Peyer's patch (tissue), 4 donors: ENCODE measurements around the gene SLAMF8. TPM values are rescaled to one million over a fixed set of nuclear protein-coding genes. Genes with fewer than 3 reads are reported as not detected.

Source experiments
- DNase-seq, 3 donors: peaks; one replicate each; pipeline ENCODE4 v3.0.0-alpha.2; 2017 to 2019
- H3K27ac ChIP-seq, 4 donors: fragments of 200-600 bp; sonication (generic); one replicate each; pipeline ENCODE4 v1.5.1; 2016 to 2019
- H3K27me3 ChIP-seq, 2 donors: fragments of 200-600 bp; sonication (generic); one replicate each; pipeline ENCODE4 v1.5.1; 2019
- H3K36me3 ChIP-seq, 3 donors: fragments of 200-600 bp; sonication (generic); one replicate each; pipeline ENCODE4 v1.5.1; 2016 to 2019
- H3K4me1 ChIP-seq, 4 donors: fragments of 200-600 bp; sonication (generic); one replicate each; pipeline ENCODE4 v1.5.1; 2016 to 2019
- H3K4me3 ChIP-seq, 4 donors: fragments of 200-600 bp; sonication (generic); 1 replicate in 3 of 4; 2 replicates in 1 of 4; pipeline ENCODE4 v1.5.1; 2016 to 2019; ENCODE audit warnings: mild to moderate bottlenecking in 1 of 4
- H3K9me3 ChIP-seq, 4 donors: fragments of 200-600 bp; sonication (generic); one replicate each; pipeline ENCODE4 v1.5.1; 2016 to 2019; ENCODE audit warnings: mild to moderate bottlenecking in 1 of 4
- POLR2A ChIP-seq, 2 donors: fragments of 450-650 bp; IDR thresholded peaks; one replicate each; pipeline ENCODE4 v1.5.1; 2017; ENCODE audit warnings: antibody characterized with exemption in 2 of 2, mild to moderate bottlenecking in 2 of 2, moderate library complexity in 2 of 2
- total RNA-seq, 4 donors: library from RNA; depleted of rRNA; stranded (reverse); fragments of >200 nt; gene quantifications; one replicate each; pipeline ENCODE4 v1.1.0, GENCODE V29; 2016
- TF ChIP-seq, protein P1 (sequence below), 6 experiments: fragments of 450-650 bp in 4 of 6; fragments of 200-600 bp in 2 of 6; sonication (generic) in 1 of 6; IDR thresholded peaks; one replicate each; pipeline ENCODE4 v1.5.1; 2017 to 2019; ENCODE audit warnings: antibody characterized with exemption in 6 of 6, mild to moderate bottlenecking in 3 of 6, moderate library complexity in 1 of 6

SLAMF8 gene
- total RNA-seq, 4 donors from 2014 or later = 1.1 to 18.2 (median 2.7) TPM; not detected in 1

GRCh38 chr1:159802111-159802510, 24.6 kb upstream of the SLAMF8 start, which contains the start of gene FCRL6:
TSS of gene FCRL6 (plus strand) at chr1:159802360. CDS start at chr1:159802425, 65 bp downstream.
- no peaks in the 10 kb centered on the region for H3K4me1 ChIP-seq
- TF ChIP-seq, protein P1, sequence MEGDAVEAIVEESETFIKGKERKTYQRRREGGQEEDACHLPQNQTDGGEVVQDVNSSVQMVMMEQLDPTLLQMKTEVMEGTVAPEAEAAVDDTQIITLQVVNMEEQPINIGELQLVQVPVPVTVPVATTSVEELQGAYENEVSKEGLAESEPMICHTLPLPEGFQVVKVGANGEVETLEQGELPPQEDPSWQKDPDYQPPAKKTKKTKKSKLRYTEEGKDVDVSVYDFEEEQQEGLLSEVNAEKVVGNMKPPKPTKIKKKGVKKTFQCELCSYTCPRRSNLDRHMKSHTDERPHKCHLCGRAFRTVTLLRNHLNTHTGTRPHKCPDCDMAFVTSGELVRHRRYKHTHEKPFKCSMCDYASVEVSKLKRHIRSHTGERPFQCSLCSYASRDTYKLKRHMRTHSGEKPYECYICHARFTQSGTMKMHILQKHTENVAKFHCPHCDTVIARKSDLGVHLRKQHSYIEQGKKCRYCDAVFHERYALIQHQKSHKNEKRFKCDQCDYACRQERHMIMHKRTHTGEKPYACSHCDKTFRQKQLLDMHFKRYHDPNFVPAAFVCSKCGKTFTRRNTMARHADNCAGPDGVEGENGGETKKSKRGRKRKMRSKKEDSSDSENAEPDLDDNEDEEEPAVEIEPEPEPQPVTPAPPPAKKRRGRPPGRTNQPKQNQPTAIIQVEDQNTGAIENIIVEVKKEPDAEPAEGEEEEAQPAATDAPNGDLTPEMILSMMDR (IDR thresholded peaks at IDR 0.05) = no peak
- TF ChIP-seq POLR2A (IDR thresholded peaks at IDR 0.05) = no peak
- no peaks in the 10 kb centered on the region for H3K36me3 ChIP-seq
- no peaks in the 10 kb centered on the region for H3K27me3 ChIP-seq
- H3K4me3 ChIP-seq = no peak within 1 kb of the TSS
- DNase-seq = no peak
- no peaks in the 10 kb centered on the region for H3K9me3 ChIP-seq
- H3K27ac ChIP-seq = no peak within 1 kb of the TSS

DNA sequence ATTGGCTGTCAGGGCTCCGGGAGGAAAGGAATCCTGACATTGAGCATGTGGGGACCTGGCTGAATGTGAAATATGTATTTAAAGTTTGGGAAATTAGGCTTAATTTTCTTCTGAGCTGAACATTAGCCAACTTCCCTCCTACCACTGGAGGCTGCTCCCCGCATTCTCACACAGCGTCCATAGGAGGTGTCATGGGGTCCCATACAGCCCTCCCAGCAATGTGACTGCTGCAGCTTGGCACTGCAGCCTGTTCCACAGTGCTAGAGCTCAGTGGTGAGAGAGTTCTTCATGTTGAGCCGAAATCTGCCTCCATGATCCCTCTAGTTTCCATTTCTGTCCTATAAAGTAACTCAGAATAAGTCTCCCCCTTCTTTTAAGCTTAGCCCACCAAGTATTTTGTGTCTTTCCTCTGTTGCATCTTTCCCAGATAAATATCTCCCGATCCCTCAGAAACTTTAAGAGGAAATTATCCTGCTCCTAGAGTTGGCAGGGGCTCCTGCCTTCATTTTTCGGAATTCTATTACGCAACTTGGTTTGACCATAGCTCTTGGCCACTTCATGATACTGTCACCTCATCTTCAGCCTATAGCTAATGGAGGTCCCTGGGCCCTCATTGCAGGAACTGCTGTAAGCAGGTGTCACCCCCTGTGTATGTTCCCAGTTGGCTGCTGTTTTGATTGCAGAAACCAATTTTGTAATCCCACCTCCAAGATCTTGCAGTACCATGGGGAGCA, 22.6 kb upstream of the SLAMF8 start:
- Histone ChIP-seq H3K9me3 (no peaks in the 10 kb centered on the region), H3K36me3 (no peaks in the 10 kb centered on the region), H3K4me1 (no peaks in the 10 kb centered on the region), H3K27me3 (no peaks in the 10 kb centered on the region), H3K4me3 (no peak overlapping the region), H3K27ac (no peak overlapping the region)
- DNase-seq = no peak
- TF ChIP-seq, protein P1 (IDR thresholded peaks at IDR 0.05) = no peak
- no peak for TF ChIP-seq POLR2A (IDR thresholded peaks at IDR 0.05)

- Histone ChIP-seq H3K9me3 (no peaks in the 10 kb centered on the region), H3K4me1 (no peaks in the 10 kb centered on the region), H3K4me3 (no peak overlapping the region), H3K36me3 (no peaks in the 10 kb centered on the region), H3K27me3 (no peaks in the 10 kb centered on the region), H3K27ac (no peak overlapping the region)
- no peak for TF ChIP-seq POLR2A (IDR thresholded peaks at IDR 0.05)
- TF ChIP-seq, protein P1 (IDR thresholded peaks at IDR 0.05) = no peak
- no peak for DNase-seq
Measured at GRCh38 chr1:159804924-159805323, 21.7 kb upstream of the SLAMF8 start.

DNA sequence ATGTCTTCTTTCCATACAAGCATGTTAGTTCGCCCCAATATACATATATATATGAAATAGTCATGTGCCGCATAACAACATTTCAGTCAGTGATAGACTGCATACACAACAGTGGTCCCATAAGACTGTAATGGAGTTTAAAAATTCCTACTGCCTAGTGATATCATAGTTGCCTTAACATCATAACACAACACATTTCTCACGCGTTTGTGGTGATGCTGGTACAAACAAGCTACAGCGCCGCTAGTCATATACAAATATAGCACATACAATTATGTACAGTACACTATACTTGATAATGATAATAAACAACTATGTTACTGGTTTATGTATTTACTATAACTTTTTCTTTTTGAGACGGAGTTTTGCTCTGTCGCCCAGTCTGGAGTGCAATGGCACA, 10.7 kb upstream of the SLAMF8 start:
- no peak for TF ChIP-seq POLR2A (IDR thresholded peaks at IDR 0.05)
- TF ChIP-seq, protein P1 (IDR thresholded peaks at IDR 0.05) = no peak

GRCh38 chr1:159817276-159818041, 9.2 kb upstream of the SLAMF8 start:
- no peaks in the 10 kb centered on the region for H3K36me3 ChIP-seq
- no peaks in the 10 kb centered on the region for H3K4me1 ChIP-seq
- H3K27me3 ChIP-seq = no peaks in the 10 kb centered on the region
- H3K4me3 ChIP-seq = no peak overlapping the region
- no peak for TF ChIP-seq POLR2A (IDR thresholded peaks at IDR 0.05)
- TF ChIP-seq, protein P1 (IDR thresholded peaks at IDR 0.05) = no peak
- peak overlapping the region in 2 of 4 donors; percentile 10 to 17 for H3K27ac ChIP-seq
- peak in 1 of 3 donors; percentile 63 for DNase-seq
- H3K9me3 ChIP-seq = no peaks in the 10 kb centered on the region

More for the DNA sequence above, 10.7 kb upstream of the SLAMF8 start:
- H3K27ac ChIP-seq = no peak overlapping the region
- H3K36me3 ChIP-seq = no peaks in the 10 kb centered on the region
- no peak for DNase-seq
- H3K4me3 ChIP-seq = no peak overlapping the region
- no peaks in the 10 kb centered on the region for H3K4me1 ChIP-seq
- H3K9me3 ChIP-seq = no peaks in the 10 kb centered on the region
- no peaks in the 10 kb centered on the region for H3K27me3 ChIP-seq
